HK-2 (cell line): ENCODE data around the gene DNAH11.
A peak's percentile ranks its signal among the peaks of the same experiment; 100 is the strongest.
"Not testable (repeated sequence)": the region's sequence is repeated elsewhere in the genome, so short reads cannot be mapped to it uniquely, and the experiment has no call there.

Experiments
- DNase-seq: peaks from one replicate; pipeline ENCODE4 v3.0.0-alpha.2; 2018; ENCODE audit not compliant: unreplicated experiment

Gene DNAH11

DNA sequence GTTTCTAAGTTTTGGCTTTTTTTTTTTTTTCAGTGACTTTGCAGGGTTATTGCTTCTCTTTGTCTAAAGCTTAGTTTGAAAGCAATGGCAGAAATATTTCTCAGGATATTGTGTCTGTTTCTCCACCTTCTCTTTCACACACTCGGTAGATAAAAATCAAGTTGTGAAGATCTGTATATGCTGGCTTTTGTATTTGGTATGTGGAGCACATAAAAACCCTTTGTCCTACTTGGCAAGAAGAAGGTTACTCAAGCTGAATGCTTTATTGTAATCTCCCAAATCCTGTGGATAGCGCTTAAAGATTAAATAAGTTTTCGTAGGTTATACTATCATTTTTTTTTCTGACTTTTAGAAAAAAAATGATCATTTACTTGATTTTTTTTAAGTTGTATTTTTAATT lies 230.5 kb downstream of the DNAH11 start:
- DNase-seq = no peak

DNA sequence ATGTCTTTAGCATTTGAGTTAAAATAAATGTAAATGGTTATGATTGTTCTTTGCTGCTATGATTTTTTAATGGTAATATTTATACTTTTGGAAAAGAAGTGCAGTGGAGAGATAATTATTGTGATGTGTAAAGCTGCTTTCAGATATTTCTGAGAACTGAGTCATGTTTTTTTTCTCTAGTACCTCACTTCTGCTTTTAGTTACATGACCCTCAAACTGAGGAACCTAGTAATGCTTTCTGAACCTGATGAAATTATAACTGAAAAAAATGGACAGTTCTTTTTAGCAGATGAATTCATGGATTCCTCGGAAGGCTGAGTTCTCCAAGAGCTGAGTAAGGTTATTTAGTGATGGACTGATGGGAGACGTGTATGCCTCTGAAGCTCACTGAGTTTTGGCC lies 235.1 kb downstream of the DNAH11 start:
- DNase-seq = no peak

DNA sequence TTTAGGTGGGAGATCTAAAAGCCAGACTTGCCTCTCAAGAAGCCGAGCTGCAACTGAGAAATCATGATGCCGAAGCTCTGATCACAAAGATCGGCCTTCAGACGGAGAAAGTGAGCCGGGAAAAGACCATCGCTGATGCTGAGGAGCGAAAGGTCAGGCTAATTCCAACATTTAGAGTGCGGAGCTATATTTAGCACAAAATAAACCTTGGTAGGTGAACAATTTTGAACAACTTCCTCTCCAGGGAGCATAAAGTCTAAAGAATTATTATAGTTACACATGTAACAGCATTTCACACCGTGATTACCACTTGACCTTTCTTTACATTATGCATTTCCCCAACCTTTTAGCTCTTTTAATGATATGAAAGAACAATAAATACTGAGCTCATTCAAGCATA lies 236.1 kb downstream of the DNAH11 start:
- no peak for DNase-seq

DNA sequence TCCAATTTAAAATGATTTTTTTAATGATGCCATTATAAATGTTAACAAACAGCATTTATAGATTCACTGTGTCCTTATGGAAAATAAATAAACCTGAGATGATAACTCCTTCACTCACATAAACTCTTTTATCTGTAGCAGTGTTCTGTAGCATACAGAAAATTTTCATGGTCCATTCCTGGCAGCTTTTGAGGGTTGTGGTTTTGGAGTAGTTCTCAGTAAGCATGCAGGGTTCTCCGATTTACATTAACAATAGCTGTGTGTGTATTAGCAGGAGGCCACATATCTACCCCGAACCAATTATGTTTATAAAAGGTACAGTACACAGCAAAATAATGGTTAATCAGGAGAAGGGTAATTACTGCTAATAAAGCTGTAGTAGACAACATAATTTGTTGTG lies 240.2 kb downstream of the DNAH11 start:
- no peak for DNase-seq

DNA sequence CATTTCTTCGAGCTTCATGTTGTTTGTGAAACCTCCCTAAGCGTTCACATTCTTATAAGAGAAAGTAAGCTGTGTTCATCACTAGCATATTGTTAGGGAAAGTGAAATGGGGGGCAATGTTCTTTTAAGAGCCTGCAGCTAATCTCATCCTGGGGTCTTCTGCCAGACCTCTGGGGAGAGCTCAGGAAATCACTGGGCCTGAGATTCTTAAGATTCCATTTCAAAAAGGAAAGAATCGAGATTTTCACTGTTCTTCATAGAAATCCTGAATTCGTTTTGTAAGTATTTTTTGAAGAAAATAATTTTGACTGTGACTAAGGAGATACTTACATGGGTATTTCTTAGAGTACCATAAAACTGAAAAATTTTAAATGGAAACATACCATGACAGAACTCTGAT lies 242.2 kb downstream of the DNAH11 start:
- no peak for DNase-seq

DNA sequence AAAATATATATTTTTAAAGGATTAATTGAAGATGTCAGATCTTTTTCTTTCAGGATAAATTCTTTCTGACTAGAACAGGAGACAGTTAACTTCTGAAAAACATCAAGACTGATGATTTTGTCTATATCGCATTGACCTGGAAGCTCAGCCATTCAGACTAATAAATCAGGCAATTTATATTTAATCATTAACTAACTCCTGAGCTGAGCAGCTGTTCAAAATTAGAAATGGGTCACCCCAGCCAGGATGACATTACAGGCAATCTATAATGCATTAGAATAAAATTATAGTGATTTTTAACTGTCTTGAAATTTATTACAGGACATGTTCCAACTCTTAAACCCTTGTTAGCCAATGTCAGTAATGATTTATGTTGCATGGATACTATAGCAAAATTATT lies 263.0 kb downstream of the DNAH11 start:
- no peak for DNase-seq

DNA sequence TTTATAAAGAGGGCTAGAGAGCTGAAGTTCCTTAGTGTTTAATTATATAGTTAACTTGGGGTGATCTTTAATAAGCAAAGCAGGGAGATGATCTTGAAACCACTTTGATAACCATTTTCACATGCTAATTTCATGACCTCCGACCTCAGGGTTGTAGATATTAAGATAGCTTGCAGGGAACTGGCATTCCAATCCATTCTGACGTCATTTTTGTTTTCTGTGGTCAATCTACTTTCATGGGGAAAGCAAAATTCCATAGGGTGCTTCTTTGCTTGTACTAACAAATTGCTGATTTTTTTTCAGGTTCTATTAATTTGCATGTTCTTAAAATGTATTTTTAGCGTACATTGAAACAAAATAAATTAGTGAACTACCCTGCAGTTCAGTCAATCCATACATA lies 263.5 kb downstream of the DNAH11 start:
- no peak for DNase-seq

DNA sequence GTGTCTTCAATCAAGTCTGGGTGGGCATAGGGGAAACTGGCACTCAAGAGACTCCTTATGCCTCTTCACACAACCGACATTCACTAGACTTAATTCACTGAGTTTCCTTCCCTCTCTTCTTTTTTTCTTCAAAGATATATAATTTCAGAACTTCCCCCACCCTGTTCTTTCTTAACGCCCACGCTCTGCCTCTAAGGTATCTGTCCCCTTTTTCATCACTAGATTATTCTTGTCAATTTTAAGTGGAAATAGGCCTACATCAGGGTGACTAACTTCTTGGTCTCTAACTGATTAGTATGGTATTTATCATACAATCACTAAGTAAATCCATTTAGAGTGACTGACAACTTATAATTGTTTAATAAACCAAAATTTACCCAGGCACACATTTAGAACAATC lies 276.2 kb downstream of the DNAH11 start:
- no peak for DNase-seq

DNA sequence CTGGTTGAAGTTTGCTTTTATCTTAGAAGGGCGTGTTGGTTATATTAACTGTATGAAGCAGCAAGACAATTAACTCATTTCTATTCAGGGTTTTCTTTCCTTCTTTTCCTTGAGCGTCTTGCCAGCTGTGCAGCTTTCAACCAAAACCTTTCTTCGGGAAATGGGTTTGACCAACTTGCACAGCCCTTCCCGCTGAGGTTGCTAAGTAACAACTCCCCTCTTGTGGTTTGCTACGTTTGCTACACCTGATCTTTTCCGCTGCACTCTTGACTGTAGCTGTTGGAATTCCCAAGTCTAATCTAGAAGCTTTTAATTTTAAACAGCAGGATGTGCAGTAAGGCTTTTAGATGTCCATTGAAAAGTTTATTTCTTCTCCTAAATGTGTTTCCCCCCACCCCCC lies 286.0 kb downstream of the DNAH11 start:
- no peak for DNase-seq

DNA sequence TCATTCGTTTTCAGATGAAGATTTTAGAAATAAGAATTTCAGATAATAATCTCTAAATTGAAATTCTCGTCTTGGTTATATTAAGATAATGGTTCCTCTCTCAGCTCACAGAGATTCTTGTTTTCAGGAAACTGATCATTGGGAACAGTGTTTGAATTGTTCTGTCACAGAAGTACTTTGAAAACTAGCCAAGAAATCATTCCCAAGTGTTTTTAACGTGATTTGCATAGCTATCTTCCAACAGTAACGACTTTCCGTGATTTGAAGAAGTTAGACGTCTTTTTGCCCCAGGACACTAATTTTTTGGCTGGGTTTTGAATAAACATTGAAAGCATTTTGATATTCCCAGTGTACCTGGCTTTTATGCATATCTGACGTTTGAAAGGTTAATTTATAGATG lies 286.9 kb downstream of the DNAH11 start:
- no peak for DNase-seq

DNA sequence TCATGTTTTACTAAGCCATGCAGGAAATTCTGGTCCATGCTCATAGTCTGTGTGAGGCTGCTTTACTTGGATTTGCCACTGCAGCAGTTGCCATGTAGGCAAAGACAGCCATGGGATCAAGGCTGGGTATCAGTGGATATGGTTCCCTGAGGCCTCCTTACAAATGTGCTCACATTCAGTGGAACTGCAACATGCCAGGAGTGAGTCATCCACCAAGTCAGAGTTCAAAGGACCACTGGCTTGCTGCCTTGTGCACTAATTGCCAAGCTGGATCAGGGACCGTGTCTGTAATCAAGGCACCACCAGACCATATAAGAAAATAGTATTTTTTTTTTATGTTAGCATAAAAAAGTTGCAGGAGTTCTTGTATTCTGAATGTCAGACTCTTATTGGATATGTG lies 301.9 kb downstream of the DNAH11 start:
- DNase-seq = no peak

DNA sequence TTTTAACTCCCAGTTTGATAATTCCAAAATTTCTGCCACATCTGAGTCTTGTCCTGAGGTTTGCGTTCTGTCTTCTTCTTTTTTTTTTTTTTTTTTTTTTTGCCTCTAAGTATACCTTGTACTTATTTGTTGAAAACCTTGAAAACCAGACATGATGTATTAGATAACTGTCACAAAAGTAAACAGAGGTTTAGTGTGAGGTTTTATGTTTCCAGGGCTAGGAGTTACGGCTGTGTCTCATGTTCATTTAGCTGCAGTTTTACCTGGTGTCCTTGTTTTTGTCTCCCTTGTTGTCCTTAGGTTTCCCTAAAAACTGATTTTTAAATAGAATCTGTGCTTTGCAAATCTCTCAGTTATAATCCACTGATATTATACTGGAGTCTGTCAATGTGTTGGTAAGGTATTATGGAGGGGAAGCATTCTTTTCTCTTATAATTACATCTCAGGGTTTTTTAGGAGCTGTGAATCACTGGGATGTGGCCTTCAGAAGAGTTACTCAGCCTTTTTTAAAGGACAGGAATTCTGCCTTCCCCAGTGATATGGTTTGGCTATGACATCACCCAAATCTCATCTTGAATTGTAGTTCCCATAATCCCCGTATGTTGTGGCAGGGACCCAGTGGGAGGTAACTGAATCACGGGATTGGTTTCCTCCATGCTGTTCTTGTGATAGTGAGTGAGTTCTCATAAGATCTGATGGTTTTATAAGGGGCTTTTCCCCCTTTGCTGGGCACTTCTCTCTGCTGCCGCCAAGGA lies 307.9 kb downstream of the DNAH11 start:
- no peak for DNase-seq

DNA sequence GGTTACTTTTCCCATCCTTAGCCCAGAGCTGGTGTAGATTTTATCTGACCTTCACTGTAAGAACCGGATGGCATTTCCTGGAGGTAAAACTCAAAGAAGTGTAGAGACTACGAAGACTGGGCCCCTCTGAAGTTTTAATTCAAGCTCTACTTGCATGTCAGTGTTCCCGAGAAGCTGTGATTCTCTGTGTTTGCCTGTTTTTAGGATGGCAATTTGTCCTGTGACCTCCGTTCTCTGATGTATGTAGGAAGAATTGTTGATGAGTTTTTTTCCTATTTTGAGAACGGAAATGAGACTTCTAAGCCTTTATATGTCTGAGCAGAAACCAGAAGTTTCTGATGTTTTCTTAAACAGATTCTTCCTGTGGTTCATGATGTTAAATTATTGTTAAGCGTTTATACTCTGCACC lies 308.7 kb downstream of the DNAH11 start:
- no peak for DNase-seq

DNA sequence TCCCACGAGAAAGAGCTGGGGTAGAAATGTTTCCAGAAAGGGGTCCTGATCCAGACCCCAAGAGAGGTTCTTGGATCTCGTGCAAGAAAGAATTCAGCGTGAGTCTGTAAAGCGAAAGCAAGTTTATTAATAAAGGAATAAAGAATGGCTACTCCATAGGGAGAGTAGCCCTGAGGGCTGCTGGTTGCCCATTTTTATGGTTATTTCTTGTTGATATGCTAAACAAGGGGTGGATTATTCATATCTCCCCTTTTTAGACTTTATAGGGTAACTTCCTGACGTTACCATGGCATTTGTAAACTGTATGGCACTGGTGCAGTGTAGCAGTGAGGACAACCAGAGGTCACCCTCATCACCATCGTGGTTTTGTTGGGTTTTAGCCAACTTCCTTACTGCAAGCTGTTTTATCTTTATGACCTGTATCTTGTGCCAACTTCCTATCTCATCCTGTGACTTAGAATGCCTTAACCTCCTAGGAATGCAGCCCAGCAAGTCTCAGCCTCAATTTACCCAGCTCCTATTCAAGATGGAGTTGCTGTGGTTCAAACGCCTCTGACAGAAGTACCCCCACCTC lies 322.9 kb downstream of the DNAH11 start:
- DNase-seq = not testable (repeated sequence)

DNA sequence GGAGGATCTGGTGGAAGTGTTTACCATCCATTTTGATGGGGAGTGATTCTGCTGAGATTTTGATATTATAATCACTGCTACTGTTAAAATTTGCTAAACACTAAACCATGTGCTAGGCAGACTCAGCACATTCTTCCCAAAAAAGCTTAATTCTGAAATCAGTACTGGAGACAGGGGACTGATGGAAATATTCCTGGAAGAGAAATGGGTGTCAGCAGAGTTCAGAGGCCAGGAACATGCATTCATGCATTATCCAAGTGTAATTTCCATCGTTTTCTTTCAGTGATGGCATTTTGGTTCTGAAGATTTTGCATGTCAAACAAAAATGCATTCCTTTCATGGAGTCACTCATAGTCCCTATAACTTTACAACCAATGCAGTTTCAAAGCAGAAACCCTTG lies 323.9 kb downstream of the DNAH11 start:
- no peak for DNase-seq

DNA sequence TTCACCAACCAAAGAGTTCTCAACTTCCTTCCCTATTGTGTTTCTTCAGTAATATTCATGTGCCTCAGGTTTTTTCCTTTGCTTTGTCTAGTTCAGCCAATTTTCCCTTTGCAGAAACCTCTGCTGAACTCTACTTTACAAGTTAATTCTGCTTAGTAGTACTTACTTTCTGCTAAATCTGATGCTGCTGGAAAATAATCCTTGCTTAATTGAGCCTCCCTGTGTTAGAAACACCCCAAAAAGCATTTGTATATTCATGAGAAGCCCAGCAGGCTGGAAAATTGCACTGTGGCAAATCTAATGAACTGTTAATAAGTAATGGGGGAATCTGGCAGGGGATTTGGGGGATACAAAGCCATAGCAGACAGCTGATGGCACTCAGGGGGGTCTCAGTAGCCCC lies 324.4 kb downstream of the DNAH11 start:
- DNase-seq = no peak

DNA sequence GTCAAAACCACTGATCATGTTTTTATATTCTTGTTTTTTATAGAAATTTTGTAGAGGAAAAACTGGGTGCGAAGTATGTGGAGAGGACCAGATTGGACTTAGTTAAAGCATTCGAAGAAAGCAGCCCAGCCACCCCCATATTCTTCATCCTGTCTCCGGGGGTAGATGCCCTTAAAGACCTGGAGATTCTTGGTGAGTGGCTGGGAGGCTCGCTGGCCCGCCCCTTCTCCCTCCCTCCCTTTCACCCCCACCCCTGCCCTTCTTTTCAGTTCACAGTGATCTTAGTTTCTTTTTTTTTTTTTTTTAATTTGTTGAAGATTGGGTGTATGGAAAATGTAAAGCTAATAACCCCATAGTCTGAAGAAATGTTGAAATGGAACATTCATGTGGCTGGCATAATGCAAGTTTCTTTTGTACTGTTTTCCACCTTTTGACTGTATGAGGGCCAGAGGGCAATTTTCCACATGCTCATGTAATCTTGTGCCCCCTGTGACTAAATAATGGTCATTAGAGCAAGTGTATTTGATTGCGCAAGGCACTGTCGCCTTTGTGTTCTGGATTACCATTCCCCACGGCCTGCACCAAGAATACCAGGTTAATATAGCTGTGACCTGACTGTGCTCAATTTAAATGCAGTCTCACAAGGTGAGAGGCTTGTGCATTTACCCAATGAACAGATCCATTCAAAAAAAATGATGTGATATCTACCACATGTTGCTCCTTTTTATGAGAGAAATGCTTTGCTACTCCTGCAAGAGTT lies 325.2 kb downstream of the DNAH11 start:
- DNase-seq = no peak

DNA sequence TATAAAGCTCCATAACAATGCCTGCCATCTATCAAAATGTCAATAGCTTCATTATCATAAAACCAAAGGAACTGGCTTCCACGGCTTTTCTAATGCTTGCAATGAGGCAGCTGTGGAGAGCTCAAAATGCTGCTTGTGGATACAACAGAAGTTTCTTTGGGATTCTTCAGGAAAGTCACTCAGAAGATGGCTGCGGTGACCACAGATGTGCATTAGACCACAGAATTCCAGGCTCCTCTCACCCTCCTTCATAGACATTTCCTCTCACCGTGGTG lies 325.7 kb downstream of the DNAH11 start:
- no peak for DNase-seq

DNA sequence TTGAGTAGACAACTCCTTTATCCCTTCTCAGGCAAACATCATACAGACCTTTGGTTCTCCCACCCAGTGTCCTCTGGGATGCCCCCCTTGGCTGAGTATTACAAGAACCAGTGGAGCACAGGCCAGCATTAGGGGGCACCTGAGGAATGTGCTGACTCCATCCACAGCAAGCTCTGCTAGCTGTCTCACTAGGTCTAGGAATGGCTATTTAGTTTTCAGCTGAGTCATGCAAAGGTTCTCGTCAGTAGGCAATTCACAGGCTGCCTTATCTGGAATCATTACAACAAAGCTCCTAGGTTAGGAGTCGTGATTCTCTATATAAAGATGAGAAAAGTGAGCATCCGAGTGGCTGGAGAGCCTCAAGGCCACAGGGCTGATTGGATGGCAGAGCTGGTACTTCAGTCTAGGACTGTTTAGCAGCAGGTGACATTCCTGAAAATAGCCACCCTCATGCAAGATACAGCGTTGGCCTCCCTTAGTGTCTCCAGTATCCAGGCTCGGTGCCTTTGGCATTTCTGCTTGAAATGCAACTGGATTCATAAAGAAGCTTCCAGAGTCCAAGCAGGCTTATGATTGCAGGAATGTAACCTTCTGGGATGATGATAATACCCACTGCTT lies 327.1 kb downstream of the DNAH11 start:
- peak; percentile 8 for DNase-seq

DNA sequence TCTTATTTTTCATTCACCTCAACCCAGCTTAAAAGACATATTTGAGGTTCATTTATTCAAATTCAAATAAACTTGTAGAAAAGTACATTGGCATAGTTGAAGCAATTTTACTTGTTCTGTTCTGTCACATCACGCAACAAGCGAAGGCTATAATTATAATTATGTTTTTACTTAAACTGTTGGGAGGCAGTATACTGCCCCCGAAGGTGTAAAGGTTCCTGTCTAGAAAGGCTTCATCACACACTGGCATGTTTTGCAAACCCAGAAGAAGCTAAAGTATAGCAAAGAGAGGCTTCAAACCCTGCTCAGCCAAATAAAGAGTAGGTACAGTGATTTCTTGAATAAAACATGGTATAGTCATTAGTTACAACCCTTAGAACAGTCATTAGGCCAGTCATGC lies 340.2 kb downstream of the DNAH11 start:
- no peak for DNase-seq

DNA sequence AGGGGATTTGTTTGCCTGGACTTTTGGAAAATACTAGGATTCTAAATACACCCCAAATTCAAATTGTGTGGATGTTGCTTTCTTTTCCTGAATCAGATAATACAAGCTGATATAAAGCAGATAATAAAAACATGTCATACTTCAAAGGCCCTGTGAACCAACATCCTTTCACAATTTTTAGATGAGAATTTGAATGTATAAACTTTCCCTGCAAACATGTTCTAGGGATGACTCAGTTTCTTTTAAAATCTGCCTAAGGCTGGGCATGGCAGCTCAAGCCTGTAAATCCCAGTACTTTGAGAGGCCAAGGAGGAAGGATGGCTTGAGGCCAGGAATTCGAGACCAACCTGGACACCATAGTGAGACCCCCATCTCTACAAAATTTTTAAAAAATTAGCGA lies 340.7 kb downstream of the DNAH11 start:
- not testable (repeated sequence) for DNase-seq

DNA sequence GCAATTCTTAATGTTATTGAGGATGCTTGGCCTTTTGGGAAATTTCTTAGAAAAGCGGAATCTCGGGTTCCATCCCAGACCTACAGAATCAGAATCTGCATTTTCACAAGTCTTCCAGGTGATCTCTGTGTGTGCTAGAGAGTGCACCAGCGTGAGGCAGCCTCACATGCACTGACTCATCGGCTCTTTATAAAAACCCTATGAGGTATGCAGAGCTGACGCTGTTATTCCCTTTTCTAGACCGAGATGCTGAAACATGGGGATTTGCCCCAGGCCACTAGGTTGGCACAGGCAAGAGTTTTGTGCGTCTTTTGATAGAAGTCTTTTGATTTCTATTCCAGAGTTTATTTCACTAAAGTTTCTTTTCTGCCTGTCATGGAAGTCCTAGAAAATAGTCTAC lies 341.7 kb downstream of the DNAH11 start:
- no peak for DNase-seq

DNA sequence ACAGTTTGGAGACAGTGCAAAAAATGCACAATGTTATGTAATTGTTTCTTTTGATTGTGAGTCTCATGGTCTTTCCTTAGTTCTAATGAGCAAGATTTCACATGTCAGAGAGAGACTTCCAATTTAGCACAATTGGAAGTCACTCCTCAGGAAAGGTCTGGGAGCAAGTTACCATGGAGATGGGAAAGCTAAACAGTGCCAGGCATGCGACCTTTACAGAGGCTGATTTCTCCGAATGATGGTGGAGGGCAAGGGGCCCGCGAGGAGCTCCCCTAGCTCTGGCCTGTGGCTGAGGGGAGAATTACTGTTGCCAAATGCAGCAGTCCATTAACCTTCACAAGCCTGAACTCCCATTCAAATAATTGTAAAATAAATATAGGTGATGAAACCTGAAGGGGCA lies 343.6 kb downstream of the DNAH11 start:
- DNase-seq = no peak
